ENCODE data around the gene HIVEP3.

DNA sequence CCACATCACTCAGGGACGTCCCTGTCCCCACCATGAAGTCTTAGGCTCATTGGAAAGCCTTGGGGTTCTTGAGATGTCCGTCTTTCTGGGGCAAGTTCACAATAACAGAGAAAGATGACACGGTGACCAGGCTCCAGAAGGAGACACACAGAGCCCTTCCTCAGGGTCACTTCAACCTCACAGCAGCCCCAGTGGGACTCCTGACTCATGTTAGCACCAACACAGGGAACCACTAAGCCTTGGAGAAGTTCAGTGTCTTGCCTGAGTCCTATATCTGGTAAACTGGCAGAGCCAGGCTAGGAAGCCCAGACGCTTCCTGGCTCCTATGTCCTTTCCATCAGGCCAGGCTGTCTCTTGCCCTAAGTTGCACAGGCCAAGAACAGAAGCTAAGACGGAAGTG, 199.1 kb downstream of the HIVEP3 start:
- TF ChIP-seq, protein P1, sequence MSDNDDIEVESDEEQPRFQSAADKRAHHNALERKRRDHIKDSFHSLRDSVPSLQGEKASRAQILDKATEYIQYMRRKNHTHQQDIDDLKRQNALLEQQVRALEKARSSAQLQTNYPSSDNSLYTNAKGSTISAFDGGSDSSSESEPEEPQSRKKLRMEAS (CRISPR knock-in tag; IDR thresholded peaks at IDR 0.05): no peak
- TF ChIP-seq ETV6 (CRISPR knock-in tag; IDR thresholded peaks at IDR 0.05): no peak
- TF ChIP-seq, protein P2, sequence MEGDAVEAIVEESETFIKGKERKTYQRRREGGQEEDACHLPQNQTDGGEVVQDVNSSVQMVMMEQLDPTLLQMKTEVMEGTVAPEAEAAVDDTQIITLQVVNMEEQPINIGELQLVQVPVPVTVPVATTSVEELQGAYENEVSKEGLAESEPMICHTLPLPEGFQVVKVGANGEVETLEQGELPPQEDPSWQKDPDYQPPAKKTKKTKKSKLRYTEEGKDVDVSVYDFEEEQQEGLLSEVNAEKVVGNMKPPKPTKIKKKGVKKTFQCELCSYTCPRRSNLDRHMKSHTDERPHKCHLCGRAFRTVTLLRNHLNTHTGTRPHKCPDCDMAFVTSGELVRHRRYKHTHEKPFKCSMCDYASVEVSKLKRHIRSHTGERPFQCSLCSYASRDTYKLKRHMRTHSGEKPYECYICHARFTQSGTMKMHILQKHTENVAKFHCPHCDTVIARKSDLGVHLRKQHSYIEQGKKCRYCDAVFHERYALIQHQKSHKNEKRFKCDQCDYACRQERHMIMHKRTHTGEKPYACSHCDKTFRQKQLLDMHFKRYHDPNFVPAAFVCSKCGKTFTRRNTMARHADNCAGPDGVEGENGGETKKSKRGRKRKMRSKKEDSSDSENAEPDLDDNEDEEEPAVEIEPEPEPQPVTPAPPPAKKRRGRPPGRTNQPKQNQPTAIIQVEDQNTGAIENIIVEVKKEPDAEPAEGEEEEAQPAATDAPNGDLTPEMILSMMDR (IDR thresholded peaks at IDR 0.05): no peak
- TF ChIP-seq, protein P3, sequence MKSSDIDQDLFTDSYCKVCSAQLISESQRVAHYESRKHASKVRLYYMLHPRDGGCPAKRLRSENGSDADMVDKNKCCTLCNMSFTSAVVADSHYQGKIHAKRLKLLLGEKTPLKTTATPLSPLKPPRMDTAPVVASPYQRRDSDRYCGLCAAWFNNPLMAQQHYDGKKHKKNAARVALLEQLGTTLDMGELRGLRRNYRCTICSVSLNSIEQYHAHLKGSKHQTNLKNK (CRISPR knock-in tag; IDR thresholded peaks at IDR 0.05): no peak
- no peak for TF ChIP-seq FOXP1 (CRISPR knock-in tag; IDR thresholded peaks at IDR 0.05; ENCODE audit: borderline replicate concordance)
- no peak for TF ChIP-seq CBFB (CRISPR knock-in tag; IDR thresholded peaks at IDR 0.05; ENCODE audit: low read depth)
- TF ChIP-seq NR1H2 (CRISPR knock-in tag; IDR thresholded peaks at IDR 0.05): no peak

All from WTC11 (cell line).